DND-41 (cell line): ENCODE data around the gene HEPN1.

Source experiments
- ATAC-seq: fragments of 200-7000 bp; cut with Tn5 transposase; 3 replicates; pipeline ENCODE4 v1.9.1; 2021; ENCODE audit warnings: low read depth; ENCODE audit not compliant: insufficient read depth
- DNase-seq: peaks from one replicate; pipeline ENCODE4 v3.0.0-alpha.2; 2020
- H2AFZ ChIP-seq: 2 replicates; pipeline ENCODE4 v1.6.0; 2012; ENCODE audit warnings: low read depth, low read length
- H3K27ac ChIP-seq: 2 replicates; pipeline ENCODE4 v1.5.1; 2012; ENCODE audit warnings: low read length, inconsistent platforms
- H3K27me3 ChIP-seq: fragments of 200-600 bp; sonication (generic); 2 replicates; pipeline ENCODE4 v1.6.0; 2012; ENCODE audit warnings: low read length, mild to moderate bottlenecking, inconsistent platforms; ENCODE audit not compliant: insufficient read depth, poor library complexity
- H3K36me3 ChIP-seq: 2 replicates; pipeline ENCODE4 v1.5.1; 2012; ENCODE audit warnings: low read length, inconsistent platforms; ENCODE audit not compliant: insufficient read depth
- H3K4me1 ChIP-seq: 2 replicates; pipeline ENCODE4 v1.5.1; 2012; ENCODE audit warnings: mild to moderate bottlenecking, low read length; ENCODE audit not compliant: insufficient read depth
- H3K4me2 ChIP-seq: 2 replicates; pipeline ENCODE4 v1.6.0; 2012; ENCODE audit warnings: mild to moderate bottlenecking, moderate library complexity, low read length, inconsistent platforms; ENCODE audit not compliant: insufficient read depth
- H3K4me3 ChIP-seq, 2 experiments: fragments of 200-600 bp in 1 of 2; shearing (Covaris generic) in 1 of 2; 2 replicates each; pipeline ENCODE4 v1.5.1; 2012 to 2016; ENCODE audit warnings: inconsistent platforms in 2 of 2, low read length in 2 of 2, mild to moderate bottlenecking in 2 of 2, low read depth in 1 of 2, moderate library complexity in 1 of 2
- H3K79me2 ChIP-seq: 2 replicates; pipeline ENCODE4 v1.6.0; 2012; ENCODE audit warnings: low read length, inconsistent platforms; ENCODE audit not compliant: insufficient read depth
- H3K9ac ChIP-seq: 2 replicates; pipeline ENCODE4 v1.6.0; 2012; ENCODE audit warnings: low read depth, mild to moderate bottlenecking, inconsistent platforms, low read length, moderate library complexity
- H3K9me3 ChIP-seq: 2 replicates; pipeline ENCODE4 v1.5.1; 2012; ENCODE audit warnings: low read length, moderate library complexity, mild to moderate bottlenecking, inconsistent platforms; ENCODE audit not compliant: insufficient read depth, severe bottlenecking
- H4K20me1 ChIP-seq: 2 replicates; pipeline ENCODE4 v1.6.0; 2012; ENCODE audit warnings: low read length; ENCODE audit not compliant: insufficient read depth
- EZH2 ChIP-seq: IDR thresholded peaks from 3 replicates; pipeline ENCODE4 v1.6.1; 2012; ENCODE audit warnings: borderline replicate concordance, low read depth, mild to moderate bottlenecking, moderate library complexity, low read length, inconsistent platforms; ENCODE audit not compliant: severe bottlenecking
- TF ChIP-seq, protein P1 (sequence below): IDR thresholded peaks from 2 replicates; pipeline ENCODE4 v1.5.1; 2012; ENCODE audit warnings: borderline replicate concordance, low read length, moderate library complexity, mild to moderate bottlenecking; ENCODE audit not compliant: poor library complexity, severe bottlenecking; ENCODE audit errors: extremely low read depth

Gene HEPN1

DNA sequence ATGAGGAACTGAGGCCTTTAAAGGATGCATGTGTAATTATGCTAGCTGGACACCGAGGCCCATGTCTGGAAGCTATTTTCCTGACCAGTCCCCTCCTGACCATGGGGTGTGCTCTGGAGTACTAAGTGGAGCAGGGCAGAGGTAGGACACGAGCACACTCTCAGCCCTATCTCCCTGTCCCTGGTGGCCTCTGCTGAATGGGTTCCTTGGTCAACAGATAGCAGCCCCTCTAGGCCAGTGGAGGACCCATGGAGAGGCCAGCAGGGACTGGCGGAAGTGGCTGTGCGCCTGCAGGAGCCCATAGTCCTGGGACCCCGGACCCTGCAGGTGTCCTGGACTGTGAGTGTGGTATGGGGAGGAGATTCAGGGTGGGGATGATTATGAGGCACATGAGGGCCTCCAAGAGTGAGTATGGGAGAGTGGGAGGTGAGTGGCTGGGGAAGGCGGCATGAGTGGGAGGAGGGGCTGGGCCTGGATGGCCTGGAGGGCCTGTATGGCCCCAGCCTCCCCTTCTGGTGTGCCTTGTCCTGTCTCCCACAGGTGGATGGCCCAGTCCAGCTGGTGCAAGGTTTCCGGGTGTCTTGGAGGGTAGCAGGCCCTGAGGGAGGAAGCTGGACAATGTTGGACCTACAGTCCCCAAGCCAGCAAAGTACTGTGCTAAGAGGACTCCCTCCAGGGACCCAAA lies 44.3 kb upstream of the HEPN1 start:
- no peak for TF ChIP-seq EZH2
- TF ChIP-seq, protein P1, sequence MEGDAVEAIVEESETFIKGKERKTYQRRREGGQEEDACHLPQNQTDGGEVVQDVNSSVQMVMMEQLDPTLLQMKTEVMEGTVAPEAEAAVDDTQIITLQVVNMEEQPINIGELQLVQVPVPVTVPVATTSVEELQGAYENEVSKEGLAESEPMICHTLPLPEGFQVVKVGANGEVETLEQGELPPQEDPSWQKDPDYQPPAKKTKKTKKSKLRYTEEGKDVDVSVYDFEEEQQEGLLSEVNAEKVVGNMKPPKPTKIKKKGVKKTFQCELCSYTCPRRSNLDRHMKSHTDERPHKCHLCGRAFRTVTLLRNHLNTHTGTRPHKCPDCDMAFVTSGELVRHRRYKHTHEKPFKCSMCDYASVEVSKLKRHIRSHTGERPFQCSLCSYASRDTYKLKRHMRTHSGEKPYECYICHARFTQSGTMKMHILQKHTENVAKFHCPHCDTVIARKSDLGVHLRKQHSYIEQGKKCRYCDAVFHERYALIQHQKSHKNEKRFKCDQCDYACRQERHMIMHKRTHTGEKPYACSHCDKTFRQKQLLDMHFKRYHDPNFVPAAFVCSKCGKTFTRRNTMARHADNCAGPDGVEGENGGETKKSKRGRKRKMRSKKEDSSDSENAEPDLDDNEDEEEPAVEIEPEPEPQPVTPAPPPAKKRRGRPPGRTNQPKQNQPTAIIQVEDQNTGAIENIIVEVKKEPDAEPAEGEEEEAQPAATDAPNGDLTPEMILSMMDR, result no peak
- Histone ChIP-seq H3K9ac (no peak overlapping the region), H3K27ac (no peak overlapping the region), H4K20me1 (no peaks in the 10 kb centered on the region), H2AFZ (no peak overlapping the region), H3K36me3 (no peaks in the 10 kb centered on the region), H3K79me2 (no peaks in the 10 kb centered on the region), H3K4me1 (no peaks in the 10 kb centered on the region), H3K9me3 (no peaks in the 10 kb centered on the region), H3K4me3 (no peak overlapping the region), H3K27me3 (no peaks in the 10 kb centered on the region), H3K4me2 (no peak overlapping the region)
- no peak for ATAC-seq
- DNase-seq, result no peak

- ATAC-seq (no peak), DNase-seq (no peak)
- Histone ChIP-seq H3K36me3 (no peaks in the 10 kb centered on the region), H3K79me2 (no peaks in the 10 kb centered on the region), H4K20me1 (no peaks in the 10 kb centered on the region; the same call in 1 of the 2 replicates), H3K27ac (no peak overlapping the region), H3K27me3 (no peaks in the 10 kb centered on the region), H3K9me3 (no peaks in the 10 kb centered on the region), H3K4me1 (no peaks in the 10 kb centered on the region), H3K4me3 (no peak overlapping the region), H3K9ac (no peak overlapping the region), H2AFZ (no peak overlapping the region), H3K4me2 (no peak overlapping the region)
- TF ChIP-seq, protein P1, result no peak
- no peak for TF ChIP-seq EZH2
Observed at GRCh38 chr11:124875401-124875800, 43.6 kb upstream of the HEPN1 start.

GRCh38 chr11:124875943-124876817 lies 42.9 kb upstream of the HEPN1 start:
- no peak overlapping the region for H2AFZ ChIP-seq
- H3K4me1 ChIP-seq, result no peaks in the 10 kb centered on the region
- H3K4me2 ChIP-seq, result no peak overlapping the region
- no peak overlapping the region for H3K4me3 ChIP-seq
- DNase-seq (no peak), ATAC-seq (no peak)
- no peaks in the 10 kb centered on the region; the same call in 1 of the 2 replicates for H4K20me1 ChIP-seq
- no peaks in the 10 kb centered on the region for H3K9me3 ChIP-seq
- H3K36me3 ChIP-seq, result no peaks in the 10 kb centered on the region
- no peak overlapping the region for H3K9ac ChIP-seq
- H3K27ac ChIP-seq, result no peak overlapping the region
- no peaks in the 10 kb centered on the region for H3K79me2 ChIP-seq
- H3K27me3 ChIP-seq, result no peaks in the 10 kb centered on the region
- no peak for TF ChIP-seq EZH2
